T47D (cell line): Measurements from ENCODE around the gene KRT16.
A peak's percentile ranks its signal among the peaks of the same experiment; 100 is the strongest.
"Not testable (repeated sequence)": the region's sequence is repeated elsewhere in the genome, so short reads cannot be mapped to it uniquely, and the experiment has no call there.

Experiments
- DNase-seq, 2 experiments: peaks; one replicate each; pipeline versions ENCODE4 v3.0.0 to v3.0.0-alpha.2; 2011 to 2012; ENCODE audit warnings: low read depth in 1 of 2, low spot score in 1 of 2
- JUND ChIP-seq: IDR thresholded peaks from 2 replicates; pipeline ENCODE4 v1.6.1; 2012; ENCODE audit warnings: low read depth
- in situ Hi-C: cut with HindIII; loops from 2 replicates; pipeline ENCODE4 v1.10.0; 2016; ENCODE audit warnings: low sequenced_read_pairs, low pct_unique_long_range_greater_than_20kb

KRT16 gene

DNA sequence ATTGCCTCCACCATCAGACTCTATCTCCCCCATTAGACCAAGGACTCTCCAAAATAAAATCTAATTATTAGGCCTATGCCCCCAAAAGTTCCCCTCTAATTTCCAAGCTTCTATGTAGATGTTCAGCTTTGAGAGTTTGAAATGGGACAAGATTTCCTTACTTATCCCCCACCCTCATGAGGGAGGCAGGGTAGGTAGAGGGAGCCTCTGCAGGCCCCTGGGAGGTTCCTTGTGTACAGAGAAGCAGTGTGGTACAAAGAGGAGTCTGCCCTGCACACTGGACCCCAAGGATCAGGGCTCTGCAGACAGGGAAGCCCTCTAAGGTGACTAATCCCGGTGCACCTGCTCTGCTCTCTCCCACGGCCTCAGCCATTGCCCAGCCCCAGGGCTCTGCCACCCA lies 9.3 kb upstream of the KRT16 start:
- DNase-seq: no peak
- in situ Hi-C loops: no loop called here
- TF ChIP-seq JUND: no peak

DNA sequence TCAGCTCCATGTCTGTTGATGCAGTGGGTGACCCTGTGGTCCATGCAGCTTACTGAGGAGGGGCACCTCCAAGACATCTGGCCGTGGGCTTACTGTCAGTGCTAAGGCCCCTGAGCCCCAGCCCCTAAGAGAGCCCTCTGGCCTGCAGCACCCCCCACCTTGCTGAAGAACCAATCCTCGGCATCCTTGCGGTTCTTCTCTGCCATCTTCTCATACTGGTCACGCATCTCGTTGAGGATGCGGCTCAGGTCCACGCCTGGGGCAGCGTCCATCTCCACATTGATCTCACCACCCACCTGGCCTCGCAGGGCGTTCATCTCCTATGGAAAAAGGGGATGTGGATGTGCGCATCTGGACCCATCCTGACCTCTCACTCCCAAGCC lies 8.9 kb upstream of the KRT16 start:
- in situ Hi-C loops, DNase-seq: not testable (repeated sequence)

GRCh38 chr17:41620583-41621434 lies 8.2 kb upstream of the KRT16 start:
- in situ Hi-C loops: no loop called here
- DNase-seq: no peak
- no peak for TF ChIP-seq JUND

DNA sequence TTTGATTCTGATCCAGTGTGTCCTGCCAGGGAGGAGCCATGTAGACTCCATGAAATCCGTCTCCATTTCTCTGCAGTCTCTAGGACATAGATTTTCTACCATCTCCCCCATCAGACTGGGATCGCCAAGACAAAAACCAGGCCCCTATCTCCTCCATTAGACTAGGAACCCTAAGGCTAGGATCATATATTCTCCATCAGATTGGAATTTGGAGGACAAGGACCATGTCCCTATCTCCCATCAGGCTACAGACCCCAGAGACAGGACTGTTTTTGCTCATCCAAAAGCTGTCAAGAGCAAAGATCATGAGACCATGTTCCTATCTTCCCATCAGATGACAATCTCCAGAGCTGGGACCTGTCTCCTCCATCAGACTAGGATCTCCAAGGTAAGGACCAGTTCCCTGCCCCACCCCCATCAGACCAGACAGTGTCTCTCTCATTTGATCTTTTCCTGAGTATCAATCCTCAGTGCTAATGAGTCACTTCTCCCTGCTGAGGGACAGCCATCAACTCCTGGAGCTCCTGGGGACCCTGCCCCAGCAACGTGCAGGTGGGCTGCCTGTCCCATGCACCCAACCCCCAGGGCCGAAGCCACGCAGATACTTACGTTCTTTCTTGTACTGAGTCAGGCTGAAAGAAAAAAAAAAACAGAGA lies 7.5 kb upstream of the KRT16 start:
- in situ Hi-C loops, DNase-seq: not testable (repeated sequence)

- no peak for DNase-seq
- no peak for TF ChIP-seq JUND
- in situ Hi-C loops: no loop called here
Measured at GRCh38 chr17:41619036-41619926, 6.7 kb upstream of the KRT16 start.

DNA sequence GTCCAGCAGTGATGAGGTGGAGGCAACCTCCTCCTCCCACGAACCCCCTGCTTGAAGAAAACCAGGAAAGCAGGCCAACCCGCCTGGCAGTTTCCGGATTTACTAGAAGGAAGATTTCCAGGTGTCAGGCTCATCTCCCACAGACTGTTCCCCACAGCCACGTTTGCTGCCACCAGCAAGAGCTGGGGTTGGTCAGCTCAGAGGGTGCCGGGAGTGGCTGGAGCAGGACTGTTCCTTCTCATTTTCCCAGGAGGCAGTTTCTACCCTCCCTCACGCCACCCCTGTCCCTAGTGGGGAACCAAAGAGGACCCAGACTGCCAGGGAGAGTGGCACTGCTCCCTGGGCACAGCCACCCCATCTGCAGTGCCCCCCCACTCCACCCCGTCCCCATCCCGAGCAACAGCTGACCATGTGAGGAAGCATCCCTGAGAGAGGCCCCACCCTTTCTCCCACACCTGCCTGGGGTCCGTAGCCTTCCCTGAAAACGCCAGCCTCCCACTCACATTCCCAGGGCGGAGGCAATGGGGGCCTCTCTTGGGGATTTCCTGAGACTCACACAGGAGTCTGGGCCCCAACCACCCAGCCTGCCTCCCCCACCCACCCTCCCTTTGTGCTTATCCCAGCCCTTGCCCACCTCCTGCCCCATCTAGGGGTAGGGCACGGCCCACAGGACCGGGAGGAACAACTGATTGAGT lies 5.9 kb upstream of the KRT16 start:
- no peak for TF ChIP-seq JUND
- DNase-seq: no peak
- in situ Hi-C loops: no loop called here

DNA sequence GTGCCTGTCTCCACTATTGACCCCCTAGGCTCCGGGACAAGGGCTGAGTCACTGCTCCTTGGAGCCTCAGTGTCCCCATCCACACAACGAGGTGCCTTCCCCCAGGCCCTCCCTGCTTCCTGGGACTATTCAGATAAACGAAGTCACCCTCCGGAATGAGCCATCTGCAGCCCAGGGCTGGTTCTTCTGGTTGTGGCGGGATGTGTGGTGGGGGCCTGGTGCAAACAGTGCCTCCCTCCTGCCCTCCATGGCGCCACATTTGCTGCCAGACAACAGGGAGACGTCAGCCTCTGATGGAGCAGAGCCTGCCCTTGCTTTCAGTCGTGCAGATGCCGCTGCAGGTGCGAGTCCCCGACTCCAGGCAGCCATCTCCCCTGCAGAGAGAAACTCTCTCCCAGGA lies 5.1 kb upstream of the KRT16 start:
- in situ Hi-C loops: no loop called here
- DNase-seq: no peak
- no peak for TF ChIP-seq JUND

DNA sequence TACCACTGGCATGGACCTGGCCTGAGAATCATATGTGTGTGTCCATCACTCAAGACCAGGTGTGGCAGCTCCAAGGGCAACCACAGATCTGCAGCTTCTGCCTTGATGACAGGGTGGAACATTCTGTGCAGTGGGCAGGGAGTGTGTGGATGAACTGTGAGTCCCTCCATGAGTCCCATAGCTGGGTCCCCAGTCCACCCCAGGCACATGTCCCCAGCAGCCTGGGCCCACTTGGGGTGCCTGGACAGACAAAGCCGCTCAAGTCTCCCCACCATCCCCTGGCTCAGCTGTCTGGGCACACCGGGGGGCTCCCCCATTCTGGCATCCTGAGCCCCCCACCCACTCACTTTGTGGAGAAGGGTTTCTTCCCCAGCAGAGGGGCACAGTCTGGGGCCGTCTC lies 4.6 kb upstream of the KRT16 start:
- DNase-seq: no peak
- in situ Hi-C loops: no loop called here
- no peak for TF ChIP-seq JUND

GRCh38 chr17:41616486-41616885 lies 3.9 kb upstream of the KRT16 start:
- DNase-seq, in situ Hi-C loops: not testable (repeated sequence)

DNA sequence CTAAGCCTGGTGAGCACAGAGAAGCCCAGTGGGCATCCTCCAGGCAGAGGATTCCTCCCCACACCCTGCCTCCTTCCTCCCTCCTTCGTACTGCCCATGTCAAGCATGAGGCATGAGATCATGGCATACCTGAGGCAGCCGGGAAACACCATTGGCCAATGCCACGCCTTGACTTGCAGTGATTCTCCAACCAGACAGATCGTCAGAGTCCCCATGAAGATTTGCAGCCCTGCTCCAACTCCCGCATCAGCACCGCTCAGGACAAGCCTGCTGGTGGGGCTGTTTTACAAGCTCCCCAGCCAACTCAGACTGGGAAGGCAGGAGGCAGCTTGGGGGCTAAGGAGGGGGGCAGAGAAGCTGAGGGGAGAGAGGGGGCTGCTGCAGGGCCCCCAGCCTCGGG lies 2.9 kb upstream of the KRT16 start:
- no peak for TF ChIP-seq JUND
- peak; percentile 77 to 97 for DNase-seq
- in situ Hi-C loops: no loop called here

DNA sequence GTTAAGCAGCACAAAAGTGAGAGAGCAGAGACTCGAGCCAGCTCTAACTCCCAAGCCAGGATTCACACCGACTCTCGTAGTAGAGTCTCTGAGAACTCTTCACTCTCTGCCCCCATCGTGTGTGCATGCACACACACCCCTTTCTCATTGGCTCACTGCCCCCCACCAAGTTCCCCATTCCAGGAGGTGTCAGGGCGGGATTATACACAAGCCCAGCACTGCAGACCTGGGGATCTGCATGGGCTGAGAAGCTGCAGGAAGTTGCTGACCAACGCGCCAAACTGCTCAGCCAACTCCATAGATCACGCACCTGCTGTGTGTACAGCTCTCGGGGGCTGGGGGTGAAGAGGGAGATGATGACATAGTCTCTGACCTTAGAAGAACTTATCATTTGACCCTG lies 2.2 kb upstream of the KRT16 start:
- in situ Hi-C loops, DNase-seq: not testable (repeated sequence)

GRCh38 chr17:41614098-41614497 lies 1.5 kb upstream of the KRT16 start:
- in situ Hi-C loops: no loop called here
- no peak for DNase-seq
- no peak for TF ChIP-seq JUND
